HG02852 (cell line): ENCODE results near the gene NFYC.

Experiments
- ATAC-seq: cut with Tn5 transposase; IDR thresholded peaks from one replicate; pipeline ENCODE4 v1.9.1; 2021; ENCODE audit warnings: mild to moderate bottlenecking, moderate library complexity; ENCODE audit not compliant: unreplicated experiment

The NFYC gene

DNA sequence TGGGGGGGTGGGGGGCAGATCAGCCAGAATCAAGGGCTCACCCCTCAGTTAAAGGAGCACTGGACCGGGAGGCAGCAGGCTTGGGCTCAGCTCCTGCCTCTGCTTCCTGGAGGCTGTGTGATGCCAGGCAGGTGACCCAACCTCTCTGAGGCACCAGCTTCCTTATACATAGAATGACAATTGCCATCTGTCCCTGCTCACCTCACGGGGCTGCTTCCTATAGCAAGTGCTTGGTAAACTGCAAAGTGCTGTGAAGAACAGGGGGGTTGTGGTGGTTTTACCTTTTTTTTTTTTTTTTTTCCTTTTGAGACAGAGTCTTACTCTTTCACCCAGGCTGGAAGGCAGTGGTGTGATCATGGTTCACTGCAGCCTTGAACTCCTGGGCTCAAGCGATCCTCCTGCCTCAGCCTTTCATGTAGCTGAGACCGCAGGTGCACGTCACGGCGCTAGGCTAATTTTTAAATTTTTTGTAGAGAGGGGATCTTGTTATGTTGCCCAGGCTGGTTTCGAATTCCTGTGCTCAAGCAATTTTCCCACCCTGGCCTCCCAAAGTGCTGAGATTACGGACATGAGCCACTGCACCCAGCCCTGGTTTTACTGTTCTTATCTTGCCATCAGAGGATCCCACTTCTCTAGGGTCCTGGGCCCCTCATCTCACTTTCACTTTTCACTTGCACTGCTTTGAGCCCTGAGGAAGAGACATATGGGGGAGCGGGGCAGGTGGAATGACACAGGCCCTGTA is 103.6 kb downstream of the NFYC start:
- ATAC-seq = no peak

DNA sequence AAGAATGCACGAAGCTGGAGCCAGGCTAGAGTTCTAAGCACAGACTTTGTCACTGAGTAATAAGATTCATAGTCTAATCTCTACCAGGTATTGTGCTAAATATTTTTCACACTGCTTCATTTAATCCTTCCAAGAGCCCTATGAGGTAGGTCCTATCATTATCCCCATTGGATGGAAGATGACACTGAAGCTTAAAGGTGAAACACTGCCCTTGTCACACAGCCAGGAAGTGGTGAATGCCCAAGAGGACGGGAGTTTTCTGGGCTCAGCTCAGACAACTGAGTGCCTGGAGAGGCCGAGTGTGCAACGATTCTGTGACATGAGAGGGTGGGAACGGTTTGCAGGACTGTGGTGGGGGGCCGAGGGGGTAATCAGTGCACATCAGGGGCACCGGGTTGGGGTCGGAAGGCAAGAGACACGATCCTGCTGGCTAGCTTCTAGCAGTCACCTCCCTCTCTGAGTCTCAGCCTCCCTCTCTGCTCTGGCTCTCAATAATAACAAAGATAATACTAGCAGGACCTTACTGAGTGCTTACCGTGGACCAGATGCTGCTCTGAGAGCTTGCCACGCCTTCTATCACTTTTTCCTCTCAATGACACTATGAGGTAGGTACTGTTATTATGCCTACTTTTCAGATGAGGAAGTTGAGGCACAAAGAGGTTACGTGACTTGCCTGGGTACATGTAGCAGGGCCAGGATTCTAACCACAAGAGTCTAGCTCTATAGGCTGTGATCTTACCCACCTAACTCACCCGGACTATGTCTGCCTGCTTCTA is 104.5 kb downstream of the NFYC start:
- ATAC-seq = no peak

DNA sequence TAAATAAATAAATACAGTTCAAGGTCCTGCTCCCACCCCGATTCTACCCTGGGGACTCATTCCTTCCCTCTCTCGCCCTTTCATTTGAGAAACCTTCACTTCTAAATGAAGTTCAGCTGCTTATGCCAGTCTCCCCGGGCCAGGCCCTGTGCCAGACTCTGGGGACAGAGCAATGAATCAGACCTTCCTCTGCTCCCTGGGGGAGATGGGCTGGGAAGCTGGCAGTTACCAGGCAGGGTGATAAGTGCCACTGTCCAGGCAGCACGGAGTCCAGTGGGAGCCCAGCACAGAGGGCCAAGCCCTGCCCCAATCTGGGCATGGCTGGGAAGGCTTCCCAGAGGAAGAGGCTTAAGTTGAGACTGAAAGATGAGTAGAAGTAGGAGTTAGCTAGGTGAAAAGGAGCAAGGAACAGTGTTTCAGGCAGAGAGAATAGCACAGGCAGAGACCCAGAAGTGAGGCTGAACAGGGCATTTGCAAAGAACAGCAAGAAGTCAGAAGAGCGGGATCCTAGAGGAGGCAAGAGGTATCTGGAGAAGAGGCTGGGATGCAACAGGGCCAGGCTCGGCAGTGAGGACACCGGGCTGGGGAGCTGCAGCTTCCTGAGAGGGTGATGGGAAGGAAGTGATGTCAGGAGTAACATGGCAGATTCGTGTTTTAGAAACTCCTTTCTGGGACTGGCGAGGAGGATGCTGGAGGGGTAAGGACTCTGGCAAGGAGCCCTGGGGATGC is 105.6 kb downstream of the NFYC start:
- no peak for ATAC-seq

DNA sequence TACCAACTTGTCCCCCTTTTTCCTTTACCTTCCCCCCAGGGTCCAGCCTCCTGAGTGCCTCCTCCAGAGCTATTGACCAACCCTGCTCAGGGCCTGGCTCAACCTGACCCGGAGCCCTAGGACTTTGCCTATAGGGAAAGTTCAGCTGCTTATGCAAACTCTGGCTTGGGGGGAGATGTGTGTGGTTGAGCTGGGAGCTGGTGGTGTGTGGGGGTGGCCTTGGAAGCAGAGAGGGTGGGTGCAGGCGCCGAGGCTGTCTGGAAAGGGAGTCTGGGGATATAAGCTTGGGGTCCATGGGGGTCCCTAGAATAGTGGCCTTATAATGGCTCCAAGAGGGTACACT is 106.1 kb downstream of the NFYC start:
- ATAC-seq = no peak

DNA sequence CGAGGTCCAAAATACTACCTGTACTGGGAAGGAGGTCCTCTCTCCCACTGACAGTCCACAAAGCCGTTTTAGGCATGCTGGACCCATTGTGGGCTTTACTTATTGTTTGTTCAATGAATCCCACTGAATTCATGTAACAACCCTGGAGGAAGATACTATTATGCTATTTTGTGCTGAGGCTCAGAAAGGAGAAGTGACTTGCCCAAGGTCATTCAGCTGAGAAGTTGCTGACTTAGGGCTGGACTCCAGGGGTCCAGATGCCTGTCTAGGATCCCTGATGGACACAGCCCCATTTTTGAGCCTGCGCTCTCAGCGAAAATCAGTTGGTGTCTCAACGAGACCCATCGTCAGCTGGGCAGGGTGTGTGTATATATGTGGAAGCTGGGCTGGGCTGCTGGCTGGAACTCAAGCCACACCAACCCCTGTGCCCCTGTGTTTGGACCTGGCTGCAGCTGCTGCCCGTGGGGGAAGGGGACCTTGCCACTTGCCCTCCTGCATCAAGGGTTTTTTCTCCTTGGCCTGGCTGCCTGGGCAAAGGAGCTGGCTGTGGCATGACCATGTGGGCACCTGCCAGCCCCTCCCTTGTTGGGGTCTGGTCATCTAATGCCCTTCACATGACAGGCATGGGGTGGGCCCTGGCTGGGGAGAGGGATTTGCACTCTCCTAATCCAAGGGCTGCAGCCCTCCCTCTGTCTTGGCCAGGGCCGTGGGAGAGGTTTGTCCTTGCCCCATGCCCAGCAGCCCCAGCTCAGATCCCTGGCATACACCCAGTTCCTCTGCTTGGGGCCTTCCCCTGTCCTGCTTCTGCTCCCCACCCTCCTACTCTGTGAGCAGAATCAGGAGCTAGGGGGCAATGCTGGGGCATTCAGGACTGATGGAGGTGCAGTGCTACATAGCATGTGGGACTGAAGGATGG is 107.1 kb downstream of the NFYC start:
- ATAC-seq = no peak

DNA sequence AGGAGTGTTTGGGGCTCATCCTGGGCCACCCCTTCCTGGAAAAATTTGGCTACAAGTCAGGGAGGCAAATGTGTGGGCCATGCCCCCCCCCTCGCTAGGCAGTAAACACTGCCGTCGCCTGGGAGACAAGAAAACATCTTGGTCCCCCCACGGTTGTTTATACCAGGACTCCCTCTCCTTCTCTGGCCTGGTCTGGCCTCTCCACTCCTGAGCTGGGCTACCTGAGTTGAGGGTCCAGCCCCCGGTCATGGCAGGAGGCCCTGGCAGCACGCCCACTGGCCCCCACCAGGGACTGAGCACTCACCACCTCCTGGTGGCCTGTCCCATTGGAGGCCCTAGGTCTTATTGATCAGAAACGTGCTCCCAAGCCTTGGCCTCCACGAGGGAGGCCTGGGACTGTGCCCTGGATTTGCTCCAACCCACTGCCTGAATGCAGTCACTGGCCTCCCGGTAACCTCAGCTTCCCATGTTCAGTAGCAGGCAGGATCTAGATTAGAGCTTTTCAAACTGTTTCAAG is 107.9 kb downstream of the NFYC start:
- ATAC-seq = no peak

DNA sequence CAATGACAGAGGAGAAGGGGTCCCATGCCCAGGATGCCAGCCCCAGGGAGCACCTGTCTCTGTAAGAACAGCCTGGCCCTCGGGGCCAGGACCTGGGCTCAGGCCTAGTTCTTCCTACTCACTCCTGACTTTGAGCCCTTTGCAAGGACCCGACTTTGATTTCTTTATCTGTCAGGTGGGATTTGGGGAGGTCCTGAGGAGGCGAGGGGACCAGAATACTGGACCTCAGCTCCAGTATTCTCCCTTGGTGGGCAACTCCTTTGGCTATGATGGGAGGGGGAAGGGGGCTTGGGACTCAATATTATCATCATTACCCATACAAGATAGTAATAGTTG is 110.2 kb downstream of the NFYC start:
- no peak for ATAC-seq

DNA sequence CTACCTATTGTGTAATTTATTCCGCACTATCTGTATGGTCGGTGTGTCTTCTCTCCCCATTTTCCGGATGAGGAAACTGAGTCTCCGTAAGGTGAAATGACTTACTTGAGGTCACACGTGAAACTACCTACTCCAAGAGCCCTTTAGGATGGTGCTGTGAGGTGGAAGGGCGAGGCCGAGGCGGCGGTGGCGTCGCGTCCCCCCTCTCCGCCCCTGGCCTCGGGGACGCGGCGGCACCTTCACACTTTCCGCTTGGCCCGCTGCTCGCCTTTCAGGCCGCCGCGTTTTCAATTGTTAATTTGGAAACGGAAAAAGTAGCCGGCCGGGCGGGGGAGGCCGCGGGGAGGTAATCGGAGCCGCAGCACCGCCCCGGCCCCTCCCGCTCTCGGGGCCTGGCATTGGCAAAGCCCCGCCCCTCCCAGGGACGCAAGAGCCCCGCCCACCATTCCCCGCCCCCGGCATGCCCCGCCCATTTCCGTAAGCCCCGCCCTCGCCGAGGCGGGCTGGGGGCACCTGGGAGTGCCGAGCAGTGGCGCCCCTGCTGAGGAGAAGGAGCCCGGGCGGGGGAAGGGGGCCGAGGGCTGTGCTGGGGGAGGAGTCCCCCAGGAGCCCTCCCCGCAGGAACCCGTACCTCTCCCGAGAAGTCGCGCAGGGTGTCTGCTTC is 110.7 kb downstream of the NFYC start:
- ATAC-seq = peak; percentile 64

DNA sequence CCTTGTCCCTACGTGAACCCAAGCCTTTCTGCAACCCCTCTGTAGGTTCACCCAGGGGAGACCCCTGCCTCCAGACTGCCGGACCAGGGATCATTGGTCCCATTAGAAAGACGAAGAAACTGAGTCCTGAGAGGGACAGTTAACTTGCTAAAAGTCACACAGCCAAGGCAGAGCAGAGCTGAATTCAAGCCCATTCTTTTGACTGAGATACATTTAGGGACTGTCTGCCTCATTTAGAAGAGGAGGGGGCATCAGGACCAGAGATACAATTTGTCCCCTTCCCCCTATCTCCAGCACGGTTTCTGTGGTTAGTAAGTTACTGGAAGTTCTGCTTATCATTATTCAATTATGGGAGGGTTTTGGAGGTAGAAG is 111.2 kb downstream of the NFYC start:
- no peak for ATAC-seq

DNA sequence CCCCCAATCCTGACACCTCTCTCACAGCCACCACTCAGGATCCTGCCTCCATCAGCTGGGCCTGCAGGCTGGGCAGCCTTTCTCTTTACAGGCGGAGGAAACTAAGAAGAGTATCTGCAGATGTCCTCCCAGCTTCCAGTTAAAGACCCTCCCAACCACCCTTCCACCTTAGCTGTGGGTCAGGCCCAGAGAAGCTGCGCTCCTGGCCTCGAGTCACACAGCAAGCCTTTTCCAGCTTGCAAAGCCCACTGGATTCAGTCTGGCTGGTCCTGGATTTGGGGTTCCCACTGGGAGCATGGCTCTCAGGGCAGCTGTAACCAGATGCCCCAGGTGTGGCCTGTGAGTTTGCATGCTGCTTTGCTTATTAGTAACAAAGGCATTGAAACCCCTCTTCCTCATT is 111.9 kb downstream of the NFYC start:
- no peak for ATAC-seq

DNA sequence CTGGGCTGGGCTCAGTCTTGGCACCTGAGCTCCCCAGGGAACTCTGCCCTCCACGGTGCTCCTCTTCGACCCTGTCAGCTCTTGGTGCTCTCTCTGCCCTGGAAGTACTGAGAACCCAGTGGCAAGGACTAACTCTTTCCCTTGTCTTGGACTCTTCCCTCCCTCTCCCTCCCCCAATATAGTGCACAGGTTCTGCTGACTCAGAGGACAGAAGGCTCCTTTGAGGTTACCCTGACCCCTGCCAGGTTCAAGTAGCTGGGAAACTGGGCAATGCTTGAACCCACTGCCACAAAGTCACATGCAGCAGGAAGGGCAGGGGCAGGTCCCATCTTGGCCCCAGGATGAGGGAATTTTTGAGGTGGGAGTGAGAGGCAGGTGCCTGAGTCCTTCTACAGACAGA is 112.4 kb downstream of the NFYC start:
- no peak for ATAC-seq

DNA sequence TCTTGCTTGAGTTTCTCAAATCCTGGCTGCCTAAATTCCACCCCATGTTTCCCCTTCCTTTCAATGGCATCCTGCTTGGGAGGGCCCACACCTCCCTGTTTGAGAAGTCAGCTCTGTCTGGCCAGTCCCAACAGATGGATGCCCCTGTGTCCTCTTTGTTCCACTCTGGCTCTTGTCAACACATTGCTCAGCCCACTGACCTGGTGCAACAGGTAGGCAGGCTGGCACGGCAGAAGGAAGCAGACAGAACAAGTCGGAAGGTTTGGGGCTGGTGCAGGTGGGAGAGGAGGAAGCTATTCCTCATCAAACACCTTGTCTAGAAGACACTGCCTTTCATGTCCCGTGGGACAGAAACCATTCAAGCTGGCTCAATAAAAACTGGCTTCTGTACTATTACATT is 114.7 kb downstream of the NFYC start:
- no peak for ATAC-seq

DNA sequence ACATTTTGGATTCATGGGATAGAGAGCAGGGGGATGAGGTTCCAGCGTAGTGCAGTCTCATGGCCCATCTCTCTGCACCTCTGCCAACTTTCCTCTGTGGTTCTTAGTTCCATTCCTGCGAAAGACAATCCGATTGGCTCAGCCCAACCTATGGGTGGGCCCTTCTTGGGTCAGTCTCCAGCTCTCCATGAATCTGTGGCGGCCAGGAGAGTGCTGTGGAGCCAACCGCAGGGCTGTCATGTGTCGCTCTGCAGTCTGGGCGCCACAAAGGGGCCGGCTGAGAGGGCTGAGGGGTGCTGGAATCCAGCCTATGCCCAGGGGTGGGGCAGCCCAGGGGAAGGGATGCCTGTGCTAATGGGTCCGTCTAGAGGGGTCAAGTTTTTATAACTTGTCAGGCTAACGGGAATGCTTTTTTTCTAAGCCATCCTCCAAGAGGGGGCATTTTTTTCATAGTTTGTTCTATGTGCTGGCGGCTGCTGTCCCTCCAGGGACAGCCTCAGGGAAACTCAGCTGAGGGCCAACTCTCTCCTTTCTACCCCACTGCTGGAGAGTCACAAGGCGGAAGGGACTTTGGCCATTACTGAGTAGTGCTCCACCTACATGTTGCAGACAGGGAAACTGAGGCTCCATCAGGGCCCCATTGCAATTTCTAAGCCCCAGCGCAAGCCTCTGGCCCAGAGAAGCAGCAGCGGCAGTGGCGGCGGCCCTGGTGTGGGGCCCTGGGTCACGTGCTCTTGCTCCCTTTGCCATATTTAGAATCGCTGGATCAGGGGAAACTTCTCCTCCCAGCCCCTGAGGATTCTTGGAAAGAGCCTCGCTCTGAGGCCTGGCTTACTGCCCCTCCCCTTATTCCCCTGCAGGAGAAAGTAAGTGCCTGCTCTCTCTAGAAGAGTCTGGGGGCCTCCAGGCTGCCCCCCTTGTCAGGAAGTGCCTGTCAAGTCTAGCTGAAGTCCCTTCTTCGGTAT is 115.5 kb downstream of the NFYC start:
- no peak for ATAC-seq

DNA sequence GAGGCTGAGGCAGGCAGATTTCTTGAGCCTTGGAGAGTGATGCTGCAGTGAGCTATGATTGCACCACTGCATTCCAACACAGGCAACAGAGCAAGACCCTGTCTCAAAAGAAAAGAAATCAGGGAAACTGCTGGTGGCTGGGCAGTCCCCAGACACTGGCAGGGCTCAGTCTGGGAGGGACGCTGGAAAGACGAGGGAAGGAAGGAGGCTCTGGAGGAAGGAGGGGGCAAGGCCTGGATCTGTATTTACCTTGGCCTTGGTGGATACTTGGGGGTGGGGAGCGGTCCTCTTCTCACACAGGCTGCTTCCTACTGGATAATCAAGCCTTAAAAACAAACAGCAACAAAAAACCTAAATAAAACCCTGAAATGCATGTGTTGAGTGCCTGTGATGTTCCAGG is 116.5 kb downstream of the NFYC start:
- no peak for ATAC-seq

DNA sequence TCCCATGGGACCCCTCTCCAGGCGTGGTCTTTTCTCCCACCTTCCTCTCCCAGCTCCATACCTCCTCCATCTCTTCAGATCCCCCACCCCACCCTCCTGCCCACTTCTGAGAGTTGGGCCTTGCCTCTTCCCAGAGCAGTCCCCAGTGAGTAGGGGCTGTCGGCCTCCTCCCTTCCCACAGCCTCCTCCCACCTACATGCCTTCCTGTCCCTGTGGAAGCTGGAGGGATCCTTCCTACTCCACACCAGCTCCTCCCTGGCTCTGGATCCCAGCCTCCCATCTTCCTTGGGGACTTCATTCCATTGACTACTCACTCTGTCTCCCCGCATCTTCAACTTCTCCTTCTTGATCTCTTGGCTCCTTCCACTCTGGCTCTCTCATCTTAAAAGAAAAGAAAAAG is 116.9 kb downstream of the NFYC start:
- ATAC-seq = no peak

DNA sequence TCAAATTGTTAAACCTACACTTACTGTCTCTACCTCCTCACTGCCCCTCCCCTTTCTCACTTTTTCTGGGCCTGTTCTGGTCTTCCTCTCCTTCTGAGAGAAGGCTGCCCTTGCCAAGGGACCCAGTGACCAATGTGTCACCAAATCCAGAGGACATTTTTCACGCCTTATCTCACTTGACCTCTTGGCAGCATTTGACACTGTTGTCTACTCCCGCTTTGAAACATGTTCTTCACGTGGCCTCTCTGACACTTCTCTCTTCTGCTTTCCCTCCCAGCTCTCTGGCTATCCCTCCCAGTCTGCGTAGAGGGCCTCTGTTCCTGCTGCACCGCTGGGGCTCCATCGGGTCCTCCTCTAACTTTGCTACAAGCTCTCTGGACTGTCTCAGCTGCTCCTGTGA is 117.4 kb downstream of the NFYC start:
- ATAC-seq = no peak

DNA sequence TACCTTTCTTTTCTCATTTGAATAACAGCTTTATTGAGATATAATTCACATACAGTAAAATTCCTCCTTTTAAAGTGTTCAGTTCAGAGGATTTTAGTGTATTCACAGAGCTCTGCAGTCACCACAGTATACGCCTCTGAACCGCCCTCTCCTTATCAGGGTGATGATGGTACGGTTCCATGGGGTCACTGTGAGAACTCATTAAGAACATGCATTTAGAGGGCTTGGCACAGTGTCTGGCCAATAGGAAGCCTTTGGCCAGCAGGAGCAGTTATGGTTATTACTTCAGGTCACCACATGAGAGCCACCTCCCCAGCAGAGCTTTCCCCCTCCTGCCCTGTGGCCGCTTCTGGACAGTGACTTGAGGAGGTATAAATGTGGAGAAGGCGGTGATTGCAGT is 119.4 kb downstream of the NFYC start:
- ATAC-seq = no peak

DNA sequence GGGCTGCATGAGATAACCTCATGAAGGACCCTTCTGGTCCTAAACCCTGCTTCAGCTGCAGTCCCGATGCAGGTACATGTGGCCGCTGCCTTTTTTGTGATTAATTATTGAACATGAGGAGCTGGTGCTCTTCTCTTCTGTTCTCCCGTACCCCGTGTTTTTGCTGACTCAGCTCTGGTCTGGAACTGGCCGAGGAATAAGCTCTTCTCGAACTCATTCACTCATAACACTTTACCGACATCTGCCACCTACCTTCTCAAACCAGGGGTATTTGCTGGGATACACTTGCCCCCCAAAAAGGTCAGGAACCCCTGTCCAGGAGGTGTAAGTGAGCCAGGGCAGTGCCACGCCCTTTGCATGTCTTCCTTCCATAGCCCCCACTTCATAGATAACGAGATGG is 123.9 kb downstream of the NFYC start:
- no peak for ATAC-seq

DNA sequence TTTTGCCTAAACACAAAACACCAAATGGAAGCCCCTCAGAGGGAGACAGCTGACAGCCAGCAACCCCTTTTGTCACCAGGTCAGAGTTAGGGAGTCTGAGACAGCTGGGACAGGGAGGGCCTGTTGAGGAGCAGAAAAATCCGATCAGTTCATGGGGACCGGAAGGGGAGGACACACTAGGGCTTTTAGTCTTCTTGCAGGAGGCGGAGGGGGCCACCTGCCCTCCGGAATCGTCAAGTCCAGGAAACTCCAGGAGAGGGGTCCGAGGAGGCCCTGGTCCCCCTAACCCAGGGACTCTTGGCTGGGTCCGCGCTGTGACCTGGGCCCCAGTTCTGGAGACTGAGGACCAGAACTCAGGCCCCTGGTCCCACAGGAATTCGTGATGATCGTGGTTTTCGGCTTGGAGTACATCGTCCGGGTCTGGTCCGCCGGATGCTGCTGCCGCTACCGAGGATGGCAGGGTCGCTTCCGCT is 126.3 kb downstream of the NFYC start:
- ATAC-seq = peak; percentile 22
